HUDEP-2 (cell line): ENCODE data around the gene UNC93A.
"Not testable (repeated sequence)": the region's sequence is repeated elsewhere in the genome, so short reads cannot be mapped to it uniquely, and the experiment has no call there.

Experiments
- DNase-seq, 76 experiments: peaks; one replicate each; lab custom pipeline; 2025; ENCODE audit not compliant: unreplicated experiment in 76 of 76; lab: John Stamatoyannopoulos, UW

UNC93A gene

GRCh38 chr6:167336844-167337630, 45.9 kb downstream of the UNC93A start:
- no peak for DNase-seq

GRCh38 chr6:167337675-167338449, 46.7 kb downstream of the UNC93A start:
- DNase-seq: no peak

- DNase-seq: no peak
These were observed 47.5 kb downstream of the UNC93A start for GRCh38 chr6:167338541-167339117.

- DNase-seq: no peak
These were observed 50.0 kb downstream of the UNC93A start for GRCh38 chr6:167341038-167341583.

- DNase-seq: no peak
These were observed 50.8 kb downstream of the UNC93A start for GRCh38 chr6:167341665-167342655.

- DNase-seq: no peak
These were observed 51.9 kb downstream of the UNC93A start for GRCh38 chr6:167342879-167343610.

GRCh38 chr6:167345348-167345747, 54.2 kb downstream of the UNC93A start:
- DNase-seq: no peak

GRCh38 chr6:167345960-167346359, 54.8 kb downstream of the UNC93A start:
- no peak for DNase-seq

GRCh38 chr6:167347226-167347625, 56.1 kb downstream of the UNC93A start:
- DNase-seq: no peak

- no peak for DNase-seq
These were observed 58.6 kb downstream of the UNC93A start for GRCh38 chr6:167349631-167350274.

GRCh38 chr6:167350275-167350696, 59.2 kb downstream of the UNC93A start:
- DNase-seq: no peak

GRCh38 chr6:167350731-167351655, 59.9 kb downstream of the UNC93A start:
- DNase-seq: peak in 67 of 76 experiments; percentile 11 to 75 (median 51)

GRCh38 chr6:167351656-167352345, 60.7 kb downstream of the UNC93A start:
- no peak for DNase-seq

- no peak for DNase-seq
These were observed 65.8 kb downstream of the UNC93A start for GRCh38 chr6:167356874-167357273.

GRCh38 chr6:167358394-167358793, 67.3 kb downstream of the UNC93A start:
- not testable (repeated sequence) for DNase-seq

- not testable (repeated sequence) for DNase-seq
These were observed 70.1 kb downstream of the UNC93A start for GRCh38 chr6:167361170-167361569.
